Measurements from ENCODE around the gene NRG3.
"Not testable (repeated sequence)": the region's sequence is repeated elsewhere in the genome, so short reads cannot be mapped to it uniquely, and the experiment has no call there.

The NRG3 gene

DNA sequence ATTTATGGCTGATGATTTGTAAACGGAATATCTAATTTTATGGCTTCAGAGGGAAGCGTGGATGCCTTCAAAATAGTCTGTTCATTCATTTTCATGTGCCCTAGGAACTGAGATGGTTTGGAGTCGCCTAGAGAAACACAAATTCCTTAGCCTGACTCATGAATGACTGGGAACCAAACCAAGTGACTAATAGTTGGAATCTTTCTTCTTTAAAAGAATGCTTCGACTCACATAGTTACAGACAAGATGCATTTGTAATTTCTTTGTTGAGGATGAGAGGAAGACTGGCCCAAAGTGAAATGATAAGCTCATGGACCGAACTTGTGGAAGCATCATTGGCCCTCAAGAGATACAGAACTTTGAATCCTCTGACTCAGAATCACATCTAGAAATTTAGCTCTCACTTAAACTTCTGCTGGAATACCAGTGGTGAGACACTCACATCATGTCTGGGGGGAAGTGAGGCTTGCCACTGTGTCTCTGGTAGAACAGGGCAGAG, 1107.2 kb downstream of the NRG3 start:
- ChIA-PET CTCF (interaction anchor here (1.2 kb wide), 1 partner anchor 13 kb away, joined by 3 read pairs; no protein-coding TSS in a partner anchor), POLR2A (no interaction called here)
- no peak for DNase-seq (ENCODE audit: extremely low spot score)
- TF ChIP-seq, protein P1, sequence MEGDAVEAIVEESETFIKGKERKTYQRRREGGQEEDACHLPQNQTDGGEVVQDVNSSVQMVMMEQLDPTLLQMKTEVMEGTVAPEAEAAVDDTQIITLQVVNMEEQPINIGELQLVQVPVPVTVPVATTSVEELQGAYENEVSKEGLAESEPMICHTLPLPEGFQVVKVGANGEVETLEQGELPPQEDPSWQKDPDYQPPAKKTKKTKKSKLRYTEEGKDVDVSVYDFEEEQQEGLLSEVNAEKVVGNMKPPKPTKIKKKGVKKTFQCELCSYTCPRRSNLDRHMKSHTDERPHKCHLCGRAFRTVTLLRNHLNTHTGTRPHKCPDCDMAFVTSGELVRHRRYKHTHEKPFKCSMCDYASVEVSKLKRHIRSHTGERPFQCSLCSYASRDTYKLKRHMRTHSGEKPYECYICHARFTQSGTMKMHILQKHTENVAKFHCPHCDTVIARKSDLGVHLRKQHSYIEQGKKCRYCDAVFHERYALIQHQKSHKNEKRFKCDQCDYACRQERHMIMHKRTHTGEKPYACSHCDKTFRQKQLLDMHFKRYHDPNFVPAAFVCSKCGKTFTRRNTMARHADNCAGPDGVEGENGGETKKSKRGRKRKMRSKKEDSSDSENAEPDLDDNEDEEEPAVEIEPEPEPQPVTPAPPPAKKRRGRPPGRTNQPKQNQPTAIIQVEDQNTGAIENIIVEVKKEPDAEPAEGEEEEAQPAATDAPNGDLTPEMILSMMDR (IDR thresholded peaks at IDR 0.05; ENCODE audit: control extremely low read depth, extremely low read depth, low read depth, missing control alignments): no peak

DNA sequence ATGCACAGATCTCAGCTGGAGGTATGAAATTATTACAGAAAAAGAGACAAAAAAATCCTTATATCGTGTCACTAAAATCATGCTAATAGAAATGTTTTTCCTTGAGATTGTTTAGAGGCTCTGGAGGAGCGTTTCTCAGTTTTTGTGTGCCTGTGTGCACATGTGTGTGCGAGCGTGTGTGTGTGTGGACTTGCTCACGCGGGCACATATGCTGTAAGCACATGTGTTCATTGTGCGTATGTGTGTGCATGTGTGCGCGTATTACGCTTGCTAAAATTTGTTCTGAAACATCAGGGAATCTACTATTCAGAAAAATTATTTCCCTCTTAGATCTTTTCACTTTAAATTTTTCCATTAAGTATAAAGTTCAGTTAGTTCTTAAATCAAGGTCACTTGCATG, 1111.2 kb downstream of the NRG3 start:
- POLR2A ChIA-PET: no interaction called here
- CTCF ChIA-PET: interaction anchor here (1.4 to 1.6 kb wide), 2 partner anchors 13 to 17 kb away, joined by 3 to 4 read pairs; no protein-coding TSS in a partner anchor
- DNase-seq (ENCODE audit: extremely low spot score): no peak
- TF ChIP-seq, protein P1 (IDR thresholded peaks at IDR 0.05; ENCODE audit: control extremely low read depth, extremely low read depth, low read depth, missing control alignments): no peak

DNA sequence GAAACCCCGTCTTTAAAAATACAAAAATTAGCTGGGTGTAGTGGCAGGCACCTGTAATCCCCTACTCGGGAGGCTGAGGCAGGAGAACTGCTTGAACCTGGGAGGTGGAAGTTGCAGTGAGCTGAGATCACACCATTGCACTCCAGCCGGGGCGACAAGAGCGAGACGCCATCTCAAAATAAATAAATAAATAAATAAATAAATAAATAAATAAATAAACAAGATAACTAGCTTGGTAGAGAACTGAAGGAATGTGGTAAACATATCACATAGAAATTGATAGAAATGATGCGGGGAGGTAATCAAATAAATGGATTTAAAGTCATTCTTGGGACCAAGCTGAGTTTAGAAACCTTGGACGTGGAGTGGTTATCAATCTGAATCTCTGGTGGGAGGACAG, 1131.5 kb downstream of the NRG3 start:
- POLR2A ChIA-PET; DNase-seq (ENCODE audit: extremely low spot score); CTCF ChIA-PET: not testable (repeated sequence)

DNA sequence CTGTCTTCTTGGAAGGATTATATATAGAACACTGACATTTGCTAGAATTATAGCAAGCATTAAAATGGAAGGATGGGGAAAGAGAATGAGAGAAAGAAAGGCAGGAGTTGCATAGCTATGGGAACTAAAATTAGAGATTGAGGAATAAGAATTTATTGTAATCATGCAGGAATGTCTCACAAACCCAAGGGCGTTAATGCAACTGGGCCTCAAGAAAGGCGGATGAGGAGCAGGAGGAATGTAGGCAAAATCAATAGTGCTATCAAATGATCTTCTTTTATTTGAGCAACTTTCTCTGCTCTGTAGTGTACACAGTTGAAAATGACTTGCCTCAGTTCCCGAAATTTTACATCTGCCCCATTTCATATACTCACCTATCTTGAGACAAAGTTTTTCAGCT, 1132.5 kb downstream of the NRG3 start:
- TF ChIP-seq, protein P1 (IDR thresholded peaks at IDR 0.05; ENCODE audit: control extremely low read depth, extremely low read depth, low read depth, missing control alignments): no peak
- no peak for DNase-seq (ENCODE audit: extremely low spot score)
- ChIA-PET CTCF (no interaction called here), POLR2A (no interaction called here)

DNA sequence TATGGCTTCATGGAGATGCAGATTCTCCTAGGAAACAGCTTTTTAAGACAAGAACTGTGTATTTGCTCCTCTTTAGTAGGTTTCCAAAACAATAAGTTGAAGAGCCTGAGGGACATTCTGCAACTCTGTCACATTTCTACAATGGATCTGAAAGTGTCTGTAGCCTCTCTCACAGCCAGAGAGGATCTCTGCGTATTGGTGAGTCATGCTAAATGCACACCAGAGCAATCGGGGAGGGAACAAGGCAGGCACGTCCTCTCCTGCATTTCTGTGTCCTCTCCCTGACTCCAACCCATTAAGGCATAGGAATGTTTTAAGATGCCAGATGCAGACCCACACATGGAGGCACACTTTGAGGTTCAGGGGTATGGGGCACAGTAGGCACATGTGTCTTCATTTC, 1137.9 kb downstream of the NRG3 start:
- no peak for DNase-seq (ENCODE audit: extremely low spot score)
- CTCF ChIA-PET: no interaction called here
- POLR2A ChIA-PET: no interaction called here
- TF ChIP-seq, protein P1 (IDR thresholded peaks at IDR 0.05; ENCODE audit: control extremely low read depth, extremely low read depth, low read depth, missing control alignments): no peak

DNA sequence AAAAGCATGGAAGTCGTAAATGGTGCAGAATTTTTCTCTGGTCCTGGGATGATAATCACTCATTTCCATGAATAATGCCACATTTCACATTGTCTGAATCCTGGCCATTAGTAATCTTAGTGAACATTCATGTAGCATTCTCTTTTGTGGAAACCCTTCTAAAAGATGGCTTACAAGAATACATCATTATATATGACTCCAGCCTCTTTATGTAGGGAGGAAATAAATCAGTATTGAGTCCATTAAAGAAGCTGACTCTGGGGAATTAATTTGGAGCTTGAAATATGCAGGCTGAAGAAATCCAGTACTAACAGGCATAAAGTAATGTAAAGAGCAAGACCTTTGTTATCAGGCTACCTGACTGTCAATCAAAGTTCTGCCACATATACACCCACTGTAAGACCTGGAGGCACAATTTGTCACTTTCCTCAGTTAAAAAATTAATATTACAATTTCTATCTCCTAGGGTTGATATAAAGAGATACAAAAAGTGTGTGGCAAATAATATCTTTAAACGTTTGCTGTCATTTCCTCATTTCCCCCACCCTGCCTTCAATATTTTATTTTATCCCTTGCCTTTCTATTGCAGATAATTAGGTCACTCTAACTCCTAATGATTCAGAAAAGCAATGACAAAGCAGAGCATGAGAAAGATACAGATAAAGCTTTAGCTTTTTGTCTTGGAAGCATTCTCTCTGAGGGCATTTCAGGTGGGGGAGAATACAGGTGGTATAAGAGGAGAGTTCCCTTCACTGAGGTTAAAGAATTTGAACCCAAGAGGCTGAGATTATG, 1142.3 kb downstream of the NRG3 start:
- ChIA-PET POLR2A (no interaction called here), CTCF (interaction anchor here (1.5 kb wide), 1 partner anchor 15 kb away, joined by 4 read pairs; no protein-coding TSS in a partner anchor)
- TF ChIP-seq, protein P1 (IDR thresholded peaks at IDR 0.05; ENCODE audit: control extremely low read depth, extremely low read depth, low read depth, missing control alignments): no peak
- DNase-seq (ENCODE audit: extremely low spot score): no peak

DNA sequence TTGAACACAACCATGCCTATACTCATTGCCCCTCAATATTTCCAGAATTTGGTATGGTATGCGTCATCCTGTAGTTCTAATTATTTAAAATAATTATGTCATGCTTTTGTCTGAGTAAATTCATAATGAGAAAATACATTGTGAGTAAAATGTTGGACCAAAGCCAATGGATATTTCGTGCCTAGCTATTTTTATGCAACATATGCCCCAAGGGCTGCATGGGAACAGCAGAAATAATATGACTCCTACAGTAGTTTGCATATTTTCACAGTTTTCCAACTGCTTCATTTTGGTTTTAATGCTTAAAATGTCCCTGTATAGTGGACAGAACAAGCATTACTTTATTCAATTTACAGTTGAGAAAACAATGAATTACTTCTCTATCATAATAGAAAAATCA, 1148.7 kb downstream of the NRG3 start:
- TF ChIP-seq, protein P1 (IDR thresholded peaks at IDR 0.05; ENCODE audit: control extremely low read depth, extremely low read depth, low read depth, missing control alignments): no peak
- ChIA-PET CTCF (no interaction called here), POLR2A (no interaction called here)
- no peak for DNase-seq (ENCODE audit: extremely low spot score)

Measured in GM10248 (cell line).